HG03457 (cell line): ENCODE data around the gene SOCS2.
"Not testable (repeated sequence)": the region's sequence is repeated elsewhere in the genome, so short reads cannot be mapped to it uniquely, and the experiment has no call there.

Experiments
- ATAC-seq: cut with Tn5 transposase; IDR thresholded peaks from one replicate; pipeline ENCODE4 v1.9.1; 2021; ENCODE audit warnings: moderate number of reproducible peaks; ENCODE audit not compliant: unreplicated experiment

Gene SOCS2, protein sequence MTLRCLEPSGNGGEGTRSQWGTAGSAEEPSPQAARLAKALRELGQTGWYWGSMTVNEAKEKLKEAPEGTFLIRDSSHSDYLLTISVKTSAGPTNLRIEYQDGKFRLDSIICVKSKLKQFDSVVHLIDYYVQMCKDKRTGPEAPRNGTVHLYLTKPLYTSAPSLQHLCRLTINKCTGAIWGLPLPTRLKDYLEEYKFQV

GRCh38 chr12:93571925-93572711 is at the start of gene SOCS2:
Gene SOCS2 (plus strand): TSS chr12:93572675. CDS start chr12:93572898, 223 bp downstream.
- no peak for ATAC-seq

DNA sequence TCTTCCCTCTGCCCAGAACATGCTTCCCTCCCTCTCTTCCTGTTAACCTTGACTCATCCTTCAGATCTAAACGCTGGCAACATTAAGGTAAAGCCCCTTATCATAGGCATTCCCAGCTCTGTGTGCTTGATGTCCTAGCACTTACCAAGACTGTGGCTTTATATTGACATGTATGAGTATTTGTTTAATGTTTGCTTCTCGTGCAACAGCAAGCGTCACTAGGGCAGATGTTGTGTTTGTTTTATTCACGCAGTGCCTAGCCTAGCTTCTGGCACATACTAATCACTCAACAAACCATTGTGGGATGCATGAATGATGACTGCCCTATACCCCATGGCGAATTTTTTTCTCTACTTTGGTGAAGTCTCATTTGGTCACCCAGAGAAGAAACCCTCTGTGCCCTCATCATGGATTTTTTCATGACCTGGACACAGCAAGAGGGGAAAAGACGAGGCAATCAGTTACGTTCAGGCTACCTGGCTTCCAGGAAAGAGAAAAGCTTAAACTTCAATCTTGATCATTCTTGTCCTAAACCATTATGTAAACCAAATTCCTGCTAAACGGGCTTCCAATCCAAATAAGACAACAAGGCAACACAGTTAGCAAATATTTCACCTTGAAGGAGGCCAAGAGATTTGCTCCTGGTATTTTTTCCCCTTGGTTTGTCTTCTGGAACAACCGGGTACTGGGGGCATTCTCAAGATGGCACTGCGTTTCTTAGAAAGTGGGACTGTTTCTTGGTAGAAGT is 47.9 kb upstream of the SOCS2 start:
- ATAC-seq: no peak

DNA sequence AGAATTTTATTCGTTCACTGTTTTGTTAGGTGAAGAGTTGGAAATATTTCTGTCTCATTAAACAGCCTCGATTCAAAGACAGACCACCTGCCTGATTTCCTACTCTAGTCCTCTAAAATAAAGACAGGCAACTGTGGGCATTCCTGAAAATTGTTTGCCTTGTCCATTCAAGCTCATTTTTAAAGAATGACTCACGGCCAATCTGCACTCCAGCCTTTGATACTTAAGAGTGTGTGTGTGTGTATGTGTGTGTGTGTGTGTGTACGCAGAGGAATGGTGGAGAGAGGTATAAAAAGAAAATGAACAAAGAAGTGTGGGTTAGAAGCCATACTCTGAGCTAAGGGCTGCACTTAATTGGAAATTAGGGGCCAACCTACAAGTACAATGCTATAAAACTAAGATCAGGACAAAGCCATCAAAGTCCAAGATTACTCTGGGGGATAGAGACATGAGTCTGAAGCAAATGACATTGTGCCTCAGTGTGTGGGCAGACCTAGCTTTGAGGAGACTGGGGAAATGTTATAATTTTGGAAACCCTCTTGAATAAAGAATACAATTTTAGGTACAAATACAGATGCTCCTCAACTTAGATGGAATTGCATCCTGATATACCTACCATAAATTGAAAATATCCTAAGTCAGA is 45.6 kb upstream of the SOCS2 start:
- no peak for ATAC-seq

DNA sequence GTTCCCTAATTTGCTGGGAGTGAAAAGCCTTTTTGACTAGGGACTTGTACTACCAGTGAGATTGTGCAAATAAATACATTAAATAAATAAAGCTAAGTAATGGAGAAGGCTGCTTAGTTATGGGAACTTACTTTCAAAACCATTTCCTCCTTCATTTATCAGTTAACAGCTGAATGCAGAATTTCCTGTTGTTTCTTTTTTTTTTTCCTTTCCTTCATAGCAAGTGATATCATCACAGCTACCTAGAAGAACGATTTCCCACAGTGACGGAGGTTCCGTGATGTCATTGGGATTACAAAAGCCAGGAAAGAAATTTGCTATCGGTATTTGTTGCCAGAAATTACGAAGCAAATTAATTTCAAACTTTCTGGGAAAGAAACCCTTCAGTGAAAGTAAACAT is 42.1 kb upstream of the SOCS2 start:
- ATAC-seq: no peak

DNA sequence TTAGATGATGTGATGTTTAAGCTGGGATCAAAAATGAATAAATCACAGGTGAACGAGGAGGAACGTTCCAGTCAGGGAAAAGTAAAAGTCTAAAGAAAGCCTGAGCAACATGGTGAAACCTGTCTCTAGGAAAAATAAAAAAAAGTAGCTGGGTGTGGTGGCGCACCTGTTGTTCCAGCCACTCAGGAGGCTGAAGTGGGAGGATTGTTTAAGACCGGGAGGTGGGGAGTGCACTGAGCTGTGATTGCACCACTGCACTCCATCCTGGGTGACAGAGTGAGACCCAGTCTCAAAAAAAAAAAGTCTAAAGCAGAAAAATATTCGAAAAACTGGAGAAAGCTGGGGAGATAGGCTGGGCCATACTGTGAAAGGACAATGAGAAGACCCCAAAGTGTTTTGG is 39.2 kb upstream of the SOCS2 start:
- ATAC-seq: no peak

DNA sequence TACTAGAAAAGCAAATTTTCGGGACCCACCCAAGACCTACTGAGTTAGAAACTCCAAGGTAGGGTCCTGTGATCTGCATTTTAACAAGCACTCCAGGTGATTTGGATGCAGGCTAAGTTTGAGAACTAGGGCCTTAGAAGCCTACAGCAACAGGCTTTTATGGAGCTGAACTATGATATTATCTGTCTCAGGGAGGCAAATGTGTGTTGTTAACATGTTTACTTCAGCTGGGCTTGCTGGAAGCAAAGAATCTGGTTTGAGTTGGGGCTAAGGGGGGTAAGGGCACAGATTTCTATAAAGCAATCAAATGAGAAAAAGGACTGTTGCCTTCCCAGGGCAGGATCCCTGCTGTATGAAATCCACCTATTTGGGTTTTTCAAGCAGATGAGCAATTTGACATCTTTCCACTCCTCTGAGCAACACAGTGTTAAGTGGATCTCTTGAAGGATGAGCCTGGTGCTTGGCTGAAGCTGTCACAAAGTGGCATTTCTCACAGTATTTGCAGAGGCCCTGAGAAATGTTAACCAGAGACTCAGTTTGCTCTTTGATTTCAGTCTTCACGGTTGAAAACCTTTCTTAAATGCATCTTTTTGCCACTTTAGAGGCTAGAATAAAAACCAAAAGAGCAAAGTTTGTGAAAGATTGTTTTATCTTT is 36.2 kb upstream of the SOCS2 start:
- ATAC-seq: no peak

- peak; percentile 68 for ATAC-seq
Observed at GRCh38 chr12:93536766-93537488, 35.5 kb upstream of the SOCS2 start.

- no peak for ATAC-seq
Observed at GRCh38 chr12:93537769-93538168, 34.7 kb upstream of the SOCS2 start.

DNA sequence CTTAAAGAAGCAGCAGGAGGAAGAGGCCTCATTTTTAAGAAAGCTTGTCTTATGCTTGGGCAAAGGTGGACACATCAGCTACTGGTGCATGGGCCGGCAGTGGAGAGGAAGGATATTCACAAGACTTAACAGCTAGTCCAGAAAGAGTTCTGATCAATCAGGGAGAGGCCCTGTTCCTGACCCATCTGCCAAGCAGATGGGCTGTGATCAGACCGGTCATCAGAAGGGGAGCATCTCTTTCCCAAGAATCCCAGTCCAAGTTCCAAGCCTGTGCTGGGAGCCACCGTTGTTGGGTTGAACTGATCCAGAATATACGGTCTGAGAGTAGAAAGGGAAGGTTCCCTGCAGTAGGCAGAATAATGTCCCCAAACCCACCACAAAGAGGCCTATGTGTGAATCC is 32.7 kb upstream of the SOCS2 start:
- no peak for ATAC-seq

DNA sequence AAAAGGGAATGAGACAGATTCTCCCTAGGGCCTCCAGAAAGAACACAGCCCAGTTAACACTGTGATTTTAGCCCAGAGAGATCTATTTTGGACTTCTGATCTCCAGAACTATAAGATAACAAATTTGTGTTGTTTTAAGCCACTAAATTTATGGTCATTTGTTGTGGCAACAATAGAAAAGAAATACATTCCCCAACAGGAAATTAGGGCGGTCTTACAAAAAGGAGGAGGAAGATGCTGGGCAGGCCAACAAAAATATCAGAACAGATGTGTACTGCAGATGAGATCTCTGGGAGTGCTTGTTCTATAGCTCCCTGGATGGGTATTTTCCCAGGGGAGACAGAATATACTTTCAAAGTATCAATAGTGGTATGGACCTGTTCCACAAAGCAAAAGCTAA is 32.0 kb upstream of the SOCS2 start:
- ATAC-seq: no peak

- ATAC-seq: no peak
Observed at GRCh38 chr12:93541578-93542225, 30.8 kb upstream of the SOCS2 start.

GRCh38 chr12:93547778-93548177 is 24.7 kb upstream of the SOCS2 start:
- no peak for ATAC-seq

DNA sequence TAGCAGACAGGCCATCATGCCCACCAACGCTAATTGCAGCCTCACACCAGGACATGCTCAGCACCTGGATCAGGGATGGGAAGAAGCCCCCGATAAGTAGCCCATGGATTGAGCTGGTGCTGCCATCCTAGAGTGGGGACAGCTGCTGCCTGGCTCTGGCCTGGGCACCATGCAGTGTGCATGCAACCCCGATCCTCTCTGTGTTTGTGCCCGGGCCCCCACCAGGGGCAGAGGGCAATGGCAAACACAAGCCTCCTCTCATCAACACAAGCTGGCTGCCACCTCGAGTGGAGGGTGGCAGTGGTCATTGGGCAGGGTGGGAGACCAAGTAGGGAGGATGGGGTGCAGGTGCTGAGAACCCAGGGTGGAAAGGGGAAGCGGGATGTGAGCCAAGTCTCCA is 23.3 kb upstream of the SOCS2 start:
- ATAC-seq: no peak

GRCh38 chr12:93550748-93551611 is 21.5 kb upstream of the SOCS2 start:
- ATAC-seq: no peak

DNA sequence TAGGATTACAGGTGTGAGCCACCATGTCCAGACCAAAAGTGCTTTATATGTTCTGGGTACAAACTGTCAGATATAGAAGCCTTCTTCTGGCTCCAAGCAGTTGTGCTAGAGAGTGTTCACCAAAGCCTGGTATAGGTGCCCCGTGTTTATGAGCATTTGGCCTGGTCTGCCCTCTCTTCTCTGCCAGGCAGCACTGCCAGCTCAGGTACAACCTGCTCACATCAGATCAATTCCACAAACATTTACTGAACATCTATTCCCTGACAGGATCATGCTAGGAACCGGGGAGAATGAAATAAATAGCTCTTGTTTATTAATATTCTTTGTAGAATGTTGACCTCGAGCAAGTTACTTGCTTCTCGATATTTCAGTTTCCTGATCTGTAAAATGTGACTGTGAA is 20.0 kb upstream of the SOCS2 start:
- no peak for ATAC-seq

DNA sequence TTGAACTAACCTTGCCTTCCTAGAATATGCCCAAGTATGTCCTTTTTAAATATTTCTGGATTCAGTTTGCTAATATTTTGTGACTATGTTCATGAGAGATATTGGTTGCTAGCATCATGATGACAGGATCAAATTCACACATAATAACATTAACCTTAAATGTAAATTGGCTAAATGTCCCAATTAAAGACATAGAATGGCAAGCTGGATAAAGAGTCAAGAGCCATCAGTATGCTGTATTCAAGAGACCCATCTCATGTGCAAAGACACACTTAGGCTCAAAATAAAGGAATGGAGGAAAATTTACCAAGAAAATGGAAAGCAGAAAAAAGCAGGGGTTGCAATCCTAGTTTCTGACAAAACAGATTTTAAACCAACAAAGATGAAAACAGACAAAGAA is 14.6 kb upstream of the SOCS2 start:
- ATAC-seq: not testable (repeated sequence)

DNA sequence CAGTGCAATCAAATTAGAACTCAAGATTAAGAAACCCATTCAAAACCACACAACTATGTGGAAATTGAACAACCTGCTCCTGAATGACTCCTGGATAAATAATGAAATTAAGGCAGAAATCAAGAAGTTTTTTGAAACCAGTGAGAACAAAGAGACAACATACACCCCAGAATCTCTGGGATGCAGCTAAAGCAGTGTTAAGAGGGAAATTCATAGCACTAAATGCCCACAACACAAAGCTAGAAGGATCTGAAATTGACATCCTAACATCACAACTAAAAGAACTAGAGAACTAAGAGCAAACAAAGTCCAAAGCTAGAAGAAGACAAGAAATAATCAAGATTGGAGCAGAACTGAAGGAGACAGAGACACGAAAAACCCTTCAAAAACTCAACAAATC is 13.8 kb upstream of the SOCS2 start:
- ATAC-seq: not testable (repeated sequence)

GRCh38 chr12:93563807-93564538 is 8.5 kb upstream of the SOCS2 start:
- no peak for ATAC-seq
